Measurements from ENCODE around the gene FARS2. TPM values are rescaled to one million over a fixed set of nuclear protein-coding genes. Genes with fewer than 3 reads are reported as not detected.

Gene FARS2
- total and polyA plus RNA-seq, 2 donors (not counting 1 experiment from before 2014, with no cell fraction given) = 11.0 to 18.5 TPM

DNA sequence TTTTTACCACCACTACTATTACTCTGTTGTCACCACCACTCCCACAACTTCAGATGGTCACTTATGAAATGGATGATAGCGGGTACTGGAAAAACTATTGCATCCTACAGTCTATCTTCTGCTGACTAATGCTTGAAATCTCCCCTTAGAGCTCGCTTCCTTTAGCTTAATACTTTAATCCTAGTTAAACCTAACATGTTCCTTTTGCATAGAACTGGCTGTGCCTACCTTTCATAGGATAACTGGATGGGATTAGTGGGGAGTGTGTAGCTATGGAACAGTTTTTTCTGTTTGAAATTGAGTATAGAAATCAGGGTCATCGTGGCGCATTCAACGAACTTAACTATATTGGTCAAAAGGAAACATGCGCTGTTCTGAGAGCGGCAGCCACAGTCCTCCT lies 294.7 kb downstream of the FARS2 start:
- DNase-seq (ENCODE audit: low read depth in 2 of 2) = no peak
- H3K4me1 ChIP-seq (ENCODE audit: control insufficient read depth, extremely low read depth, insufficient read depth, low read length) = no peaks in the 10 kb centered on the region
- H3K4me2 ChIP-seq (ENCODE audit: extremely low read depth, insufficient read depth, low read length) = no peak overlapping the region
- H3K4me3 ChIP-seq (replicated peaks in 1 of 4; ENCODE audit: control extremely low read depth in 1 of 4, insufficient read depth in 1 of 4, low read depth in 3 of 4, low read length in 4 of 4) = no peak overlapping the region
- H3K9ac ChIP-seq (ENCODE audit: insufficient read depth, low read length) = no peak overlapping the region
- no peaks in the 10 kb centered on the region for H3K27me3 ChIP-seq (ENCODE audit: control insufficient read depth, insufficient read depth, low read length)
- no peak overlapping the region for H3K27ac ChIP-seq (ENCODE audit: insufficient read depth, low read length)
- H3K79me2 ChIP-seq (ENCODE audit: control insufficient read depth, insufficient read depth, low read length) = no peaks in the 10 kb centered on the region
- H3K36me3 ChIP-seq (ENCODE audit: control insufficient read depth, insufficient read depth, low read length) = no peaks in the 10 kb centered on the region
- H4K20me1 ChIP-seq (ENCODE audit: control insufficient read depth, extremely low read depth, insufficient read depth, low read length) = no peaks in the 10 kb centered on the region
- no peak overlapping the region for H2AFZ ChIP-seq (ENCODE audit: low read length)
- TF ChIP-seq EZH2 (IDR thresholded peaks at IDR 0.05; ENCODE audit: low read length, missing control alignments) = no peak
- TF ChIP-seq, protein P1, sequence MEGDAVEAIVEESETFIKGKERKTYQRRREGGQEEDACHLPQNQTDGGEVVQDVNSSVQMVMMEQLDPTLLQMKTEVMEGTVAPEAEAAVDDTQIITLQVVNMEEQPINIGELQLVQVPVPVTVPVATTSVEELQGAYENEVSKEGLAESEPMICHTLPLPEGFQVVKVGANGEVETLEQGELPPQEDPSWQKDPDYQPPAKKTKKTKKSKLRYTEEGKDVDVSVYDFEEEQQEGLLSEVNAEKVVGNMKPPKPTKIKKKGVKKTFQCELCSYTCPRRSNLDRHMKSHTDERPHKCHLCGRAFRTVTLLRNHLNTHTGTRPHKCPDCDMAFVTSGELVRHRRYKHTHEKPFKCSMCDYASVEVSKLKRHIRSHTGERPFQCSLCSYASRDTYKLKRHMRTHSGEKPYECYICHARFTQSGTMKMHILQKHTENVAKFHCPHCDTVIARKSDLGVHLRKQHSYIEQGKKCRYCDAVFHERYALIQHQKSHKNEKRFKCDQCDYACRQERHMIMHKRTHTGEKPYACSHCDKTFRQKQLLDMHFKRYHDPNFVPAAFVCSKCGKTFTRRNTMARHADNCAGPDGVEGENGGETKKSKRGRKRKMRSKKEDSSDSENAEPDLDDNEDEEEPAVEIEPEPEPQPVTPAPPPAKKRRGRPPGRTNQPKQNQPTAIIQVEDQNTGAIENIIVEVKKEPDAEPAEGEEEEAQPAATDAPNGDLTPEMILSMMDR (conservative IDR thresholded peaks at IDR 0.05 in 1 of 2, IDR thresholded peaks at IDR 0.05 in 1 of 2; ENCODE audit: low read depth in 1 of 2, low read length in 2 of 2) = no peak
- no peaks in the 10 kb centered on the region for H3K9me3 ChIP-seq (ENCODE audit: control insufficient read depth, insufficient read depth, low read depth, low read length)

DNA sequence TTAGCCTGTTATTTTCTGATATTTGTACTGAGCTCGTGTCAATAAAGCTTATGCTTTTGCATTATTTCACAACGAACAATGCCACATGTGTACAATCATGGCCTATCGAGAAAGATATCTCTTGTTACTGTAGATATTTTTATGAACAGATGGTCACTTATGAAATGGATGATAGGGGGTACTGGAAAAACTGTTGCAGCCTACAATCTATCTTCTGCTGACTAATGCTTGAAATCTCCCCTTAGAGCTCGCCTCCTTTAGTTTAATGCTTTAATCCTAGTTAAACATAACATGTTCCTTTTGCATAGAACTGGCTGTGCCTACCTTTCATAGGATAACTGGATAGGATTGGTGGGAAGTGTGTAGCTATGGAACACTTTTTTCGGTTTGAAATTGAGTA lies 296.2 kb downstream of the FARS2 start:
- Histone ChIP-seq H3K27ac (ENCODE audit: insufficient read depth, low read length) (no peak overlapping the region), H3K4me3 (replicated peaks in 1 of 4; ENCODE audit: control extremely low read depth in 1 of 4, insufficient read depth in 1 of 4, low read depth in 3 of 4, low read length in 4 of 4) (no peak overlapping the region), H3K36me3 (ENCODE audit: control insufficient read depth, insufficient read depth, low read length) (no peaks in the 10 kb centered on the region), H3K79me2 (ENCODE audit: control insufficient read depth, insufficient read depth, low read length) (no peaks in the 10 kb centered on the region), H3K4me2 (ENCODE audit: extremely low read depth, insufficient read depth, low read length) (no peak overlapping the region), H2AFZ (ENCODE audit: low read length) (no peak overlapping the region), H3K4me1 (ENCODE audit: control insufficient read depth, extremely low read depth, insufficient read depth, low read length) (no peaks in the 10 kb centered on the region), H3K9ac (ENCODE audit: insufficient read depth, low read length) (no peak overlapping the region), H3K27me3 (ENCODE audit: control insufficient read depth, insufficient read depth, low read length) (no peaks in the 10 kb centered on the region), H4K20me1 (ENCODE audit: control insufficient read depth, extremely low read depth, insufficient read depth, low read length) (no peaks in the 10 kb centered on the region), H3K9me3 (ENCODE audit: control insufficient read depth, insufficient read depth, low read depth, low read length) (no peaks in the 10 kb centered on the region)
- TF ChIP-seq EZH2 (IDR thresholded peaks at IDR 0.05; ENCODE audit: low read length, missing control alignments) = no peak
- TF ChIP-seq, protein P1 (conservative IDR thresholded peaks at IDR 0.05 in 1 of 2, IDR thresholded peaks at IDR 0.05 in 1 of 2; ENCODE audit: low read depth in 1 of 2, low read length in 2 of 2) = no peak
- no peak for DNase-seq (ENCODE audit: low read depth in 2 of 2)

DNA sequence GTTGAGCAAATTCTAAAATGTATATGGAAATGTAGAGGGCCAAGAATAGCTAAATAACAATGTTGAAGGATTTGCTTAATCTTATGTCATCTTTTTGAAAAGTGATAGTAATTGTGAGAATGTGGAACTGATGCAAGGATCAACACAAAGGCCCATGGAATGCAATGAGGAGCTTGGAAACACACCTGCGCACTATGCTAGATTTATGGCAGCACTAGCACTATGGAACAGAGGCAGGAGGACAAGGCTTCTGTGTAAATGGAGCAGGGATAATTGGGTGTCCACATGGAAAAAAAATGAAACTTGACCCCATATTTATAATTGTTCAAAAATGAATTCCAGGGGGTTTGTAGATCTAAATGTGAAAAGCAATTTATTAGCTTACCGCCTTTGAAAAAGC lies 298.3 kb downstream of the FARS2 start:
- no peak overlapping the region for H3K27ac ChIP-seq (ENCODE audit: insufficient read depth, low read length)
- TF ChIP-seq EZH2 (IDR thresholded peaks at IDR 0.05; ENCODE audit: low read length, missing control alignments) = no peak
- TF ChIP-seq, protein P1 (conservative IDR thresholded peaks at IDR 0.05 in 1 of 2, IDR thresholded peaks at IDR 0.05 in 1 of 2; ENCODE audit: low read depth in 1 of 2, low read length in 2 of 2) = no peak
- DNase-seq (ENCODE audit: low read depth in 2 of 2) = no peak

More for the DNA sequence above, 298.3 kb downstream of the FARS2 start:
- H3K9ac ChIP-seq (ENCODE audit: insufficient read depth, low read length) = no peak overlapping the region
- H3K4me2 ChIP-seq (ENCODE audit: extremely low read depth, insufficient read depth, low read length) = no peak overlapping the region
- H2AFZ ChIP-seq (ENCODE audit: low read length) = no peak overlapping the region
- H3K27me3 ChIP-seq (ENCODE audit: control insufficient read depth, insufficient read depth, low read length) = no peaks in the 10 kb centered on the region
- H3K79me2 ChIP-seq (ENCODE audit: control insufficient read depth, insufficient read depth, low read length) = no peaks in the 10 kb centered on the region
- H3K4me1 ChIP-seq (ENCODE audit: control insufficient read depth, extremely low read depth, insufficient read depth, low read length) = no peaks in the 10 kb centered on the region
- no peak overlapping the region for H3K4me3 ChIP-seq (replicated peaks in 1 of 4; ENCODE audit: control extremely low read depth in 1 of 4, insufficient read depth in 1 of 4, low read depth in 3 of 4, low read length in 4 of 4)
- H3K36me3 ChIP-seq (ENCODE audit: control insufficient read depth, insufficient read depth, low read length) = no peaks in the 10 kb centered on the region
- H3K9me3 ChIP-seq (ENCODE audit: control insufficient read depth, insufficient read depth, low read depth, low read length) = no peaks in the 10 kb centered on the region
- H4K20me1 ChIP-seq (ENCODE audit: control insufficient read depth, extremely low read depth, insufficient read depth, low read length) = no peaks in the 10 kb centered on the region

Data from fibroblast of lung (primary cell).